Mesodermal cell (in vitro differentiated cells): ENCODE measurements around the gene PHACTR1.

ENCODE experiments used
- H3K27ac ChIP-seq: 2 replicates; pipeline ENCODE4 v1.7.0; 2013; ENCODE audit warnings: mild to moderate bottlenecking, low read depth, low read length, moderate library complexity; ENCODE audit not compliant: severe bottlenecking
- H3K36me3 ChIP-seq: 2 replicates; pipeline ENCODE4 v1.7.1; 2013; ENCODE audit warnings: mild to moderate bottlenecking, low read length, moderate library complexity; ENCODE audit not compliant: control insufficient read depth, insufficient read depth
- H3K4me1 ChIP-seq: one replicate; pipeline ENCODE4 v1.7.1; 2013; ENCODE audit warnings: mild to moderate bottlenecking, low read length; ENCODE audit not compliant: insufficient read depth, control insufficient read depth, poor library complexity, severe bottlenecking
- H3K4me3 ChIP-seq: 2 replicates; pipeline ENCODE4 v1.7.0; 2013; ENCODE audit warnings: low read length, control low read depth, mild to moderate bottlenecking; ENCODE audit not compliant: insufficient read depth, poor library complexity, severe bottlenecking; ENCODE audit errors: extremely low read depth
- H3K9me3 ChIP-seq: 2 replicates; pipeline ENCODE4 v1.7.1; 2013; ENCODE audit warnings: mild to moderate bottlenecking, low read length, moderate library complexity; ENCODE audit not compliant: control insufficient read depth
- WGBS, 2 experiments: methylation state at CpG; one replicate each; pipeline ENCODE4 v1.1.5; 2013; ENCODE audit warnings: missing lambda C conversion rate in 2 of 2; ENCODE audit not compliant: insufficient coverage in 2 of 2; 5-methylcytosine and 5-hydroxymethylcytosine counted together

PHACTR1 gene

DNA sequence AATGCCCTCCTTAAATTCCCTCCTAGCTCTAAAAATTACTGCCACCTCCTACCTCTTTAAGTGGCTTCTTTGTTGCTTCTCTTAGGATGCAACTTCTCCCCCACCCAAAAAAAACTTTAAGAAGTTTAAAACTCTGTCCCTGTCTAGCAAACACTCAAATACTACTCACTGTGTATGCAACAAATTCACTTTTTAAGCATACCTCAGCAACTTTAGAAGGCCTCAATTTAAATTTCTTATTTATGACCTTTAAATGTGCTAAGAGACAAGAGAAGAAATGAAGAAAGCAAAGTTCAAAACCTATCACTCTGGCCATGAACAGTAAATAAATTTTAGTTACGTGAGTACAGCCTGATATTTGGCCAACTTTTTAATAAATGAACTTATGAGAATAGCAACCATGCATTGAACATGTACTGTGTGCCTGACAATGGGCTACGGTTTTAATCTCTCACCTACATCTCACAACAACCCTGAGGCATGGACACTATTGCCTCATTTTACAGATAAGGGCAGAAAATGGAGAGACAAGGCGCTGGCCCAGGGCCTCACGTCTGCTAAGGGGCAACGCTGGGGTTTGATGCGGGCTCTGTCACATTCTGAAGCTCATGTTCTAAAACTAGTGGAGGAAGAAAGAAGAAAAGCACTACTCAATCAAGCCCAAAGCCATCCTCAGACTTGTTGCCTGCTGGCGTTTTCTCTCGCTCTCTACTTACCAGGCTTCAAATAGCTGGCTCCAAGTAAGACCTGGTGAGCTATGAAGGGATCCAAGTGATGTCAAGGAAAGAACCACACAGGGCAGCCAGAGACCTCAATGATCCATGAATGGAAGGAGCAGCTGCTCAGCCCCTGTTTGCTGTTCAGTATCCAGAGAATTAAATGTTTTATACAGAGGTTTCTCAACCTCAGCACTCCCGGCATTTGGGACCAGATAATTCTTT, 512.0 kb downstream of the PHACTR1 start:
- WGBS, 2 experiments, result 89 to 98% methylated on average over 6 to 9 of the region's 9 CpGs
- H3K9me3 ChIP-seq, result no peaks in the 10 kb centered on the region
- no peak overlapping the region for H3K4me3 ChIP-seq
- no peaks in the 10 kb centered on the region for H3K36me3 ChIP-seq
- H3K4me1 ChIP-seq, result no peaks in the 10 kb centered on the region
- no peak overlapping the region for H3K27ac ChIP-seq

GRCh38 chr6:13229205-13230085, 512.9 kb downstream of the PHACTR1 start:
- Histone ChIP-seq H3K36me3 (no peaks in the 10 kb centered on the region), H3K4me3 (no peak overlapping the region), H3K27ac (no peak overlapping the region), H3K9me3 (no peaks in the 10 kb centered on the region), H3K4me1 (no peaks in the 10 kb centered on the region)
- 80 to 85% methylated on average over 8 of the region's 9 CpGs for WGBS, 2 experiments

DNA sequence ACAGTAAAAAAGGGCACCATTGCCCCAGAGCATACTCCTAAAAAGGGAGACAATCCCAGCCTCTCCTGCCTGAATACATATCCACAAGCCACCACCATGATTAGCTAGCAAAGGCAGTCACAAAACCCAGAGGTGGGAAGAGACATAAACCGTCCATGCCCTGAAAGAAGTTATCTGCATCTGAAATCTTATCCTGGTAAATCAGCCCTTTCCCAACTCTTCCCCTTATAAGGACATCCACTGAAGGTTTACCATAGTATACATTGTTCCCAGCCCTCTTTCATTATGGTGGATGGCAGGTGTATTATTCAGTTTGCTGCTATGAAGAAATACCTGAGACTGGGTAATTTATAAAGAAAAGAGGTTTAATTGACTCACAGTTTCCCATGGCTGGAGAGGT, 516.5 kb downstream of the PHACTR1 start:
- no CpG with 5 or more reads among the region's 1 CpG for WGBS, 2 experiments
- Histone ChIP-seq H3K9me3 (no peaks in the 10 kb centered on the region), H3K4me3 (no peak overlapping the region), H3K36me3 (no peaks in the 10 kb centered on the region), H3K4me1 (no peaks in the 10 kb centered on the region), H3K27ac (no peak overlapping the region)

- 86 to 100% methylated on average over 1 of the region's 1 CpG for WGBS, 2 experiments
- H3K27ac ChIP-seq, result no peak overlapping the region
- no peaks in the 10 kb centered on the region for H3K36me3 ChIP-seq
- H3K9me3 ChIP-seq, result no peaks in the 10 kb centered on the region
- no peak overlapping the region for H3K4me3 ChIP-seq
- H3K4me1 ChIP-seq, result no peaks in the 10 kb centered on the region
Observed at GRCh38 chr6:13234130-13234529, 517.6 kb downstream of the PHACTR1 start.

GRCh38 chr6:13235339-13235738, 518.8 kb downstream of the PHACTR1 start:
- no peak overlapping the region for H3K27ac ChIP-seq
- H3K4me3 ChIP-seq, result no peak overlapping the region
- no peaks in the 10 kb centered on the region for H3K4me1 ChIP-seq
- H3K36me3 ChIP-seq, result no peaks in the 10 kb centered on the region
- H3K9me3 ChIP-seq, result no peaks in the 10 kb centered on the region
- WGBS, 2 experiments, result 92% methylated on average over 2 of the region's 2 CpGs; no CpG with 5 or more reads in 1 of the 2 experiments

GRCh38 chr6:13237318-13237717, 520.8 kb downstream of the PHACTR1 start:
- 60 to 100% methylated on average over 1 to 3 of the region's 3 CpGs for WGBS, 2 experiments
- no peak overlapping the region for H3K4me3 ChIP-seq
- H3K9me3 ChIP-seq, result peaks cover 4% of the 10 kb centered on the region
- H3K27ac ChIP-seq, result no peak overlapping the region
- H3K4me1 ChIP-seq, result no peaks in the 10 kb centered on the region
- H3K36me3 ChIP-seq, result no peaks in the 10 kb centered on the region

- Histone ChIP-seq H3K27ac (no peak overlapping the region), H3K9me3 (peaks cover 4% of the 10 kb centered on the region), H3K4me1 (no peaks in the 10 kb centered on the region), H3K4me3 (no peak overlapping the region), H3K36me3 (no peaks in the 10 kb centered on the region)
- 71 to 83% methylated on average over 1 to 3 of the region's 6 CpGs for WGBS, 2 experiments
Observed at GRCh38 chr6:13238017-13238416, 521.5 kb downstream of the PHACTR1 start.

DNA sequence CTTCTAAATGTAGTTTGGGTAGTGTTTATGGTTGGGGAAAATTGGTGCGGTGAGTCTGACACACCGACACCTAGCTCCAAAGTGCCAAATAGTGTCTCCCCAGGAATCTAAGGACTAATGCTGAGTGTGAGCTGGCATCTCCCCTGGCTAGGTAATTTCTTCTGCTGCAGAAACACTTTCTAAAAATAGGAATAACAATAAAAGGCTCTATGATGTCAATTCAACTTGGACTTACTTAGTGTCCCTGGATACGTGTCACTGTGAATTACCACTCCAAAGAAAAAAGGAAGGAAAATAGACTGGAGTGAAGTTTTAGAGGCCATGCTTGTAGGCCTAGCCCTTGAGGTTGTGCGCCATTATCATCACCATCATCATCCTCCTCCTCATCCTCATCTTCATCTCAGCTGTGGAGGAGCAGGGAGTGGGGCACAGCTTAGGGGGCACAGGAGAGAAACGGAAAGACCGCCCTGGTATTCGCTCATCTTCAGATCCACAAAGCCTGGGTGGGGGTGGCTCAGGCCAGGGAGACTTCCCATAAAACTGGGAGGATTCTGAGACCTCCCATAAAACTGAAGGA, 522.2 kb downstream of the PHACTR1 start:
- Histone ChIP-seq H3K4me3 (no peak overlapping the region), H3K9me3 (peaks cover 4% of the 10 kb centered on the region), H3K27ac (no peak overlapping the region), H3K4me1 (no peaks in the 10 kb centered on the region), H3K36me3 (no peaks in the 10 kb centered on the region)
- WGBS, 2 experiments, result 94% methylated on average over 3 of the region's 7 CpGs; no CpG with 5 or more reads in 1 of the 2 experiments

- H3K4me3 ChIP-seq, result no peak overlapping the region
- peaks cover 4% of the 10 kb centered on the region for H3K9me3 ChIP-seq
- 94 to 96% methylated on average over 7 of the region's 9 CpGs for WGBS, 2 experiments
- H3K27ac ChIP-seq, result no peak overlapping the region
- H3K4me1 ChIP-seq, result no peaks in the 10 kb centered on the region
- no peaks in the 10 kb centered on the region for H3K36me3 ChIP-seq
Observed at GRCh38 chr6:13239530-13240455, 523.2 kb downstream of the PHACTR1 start.

DNA sequence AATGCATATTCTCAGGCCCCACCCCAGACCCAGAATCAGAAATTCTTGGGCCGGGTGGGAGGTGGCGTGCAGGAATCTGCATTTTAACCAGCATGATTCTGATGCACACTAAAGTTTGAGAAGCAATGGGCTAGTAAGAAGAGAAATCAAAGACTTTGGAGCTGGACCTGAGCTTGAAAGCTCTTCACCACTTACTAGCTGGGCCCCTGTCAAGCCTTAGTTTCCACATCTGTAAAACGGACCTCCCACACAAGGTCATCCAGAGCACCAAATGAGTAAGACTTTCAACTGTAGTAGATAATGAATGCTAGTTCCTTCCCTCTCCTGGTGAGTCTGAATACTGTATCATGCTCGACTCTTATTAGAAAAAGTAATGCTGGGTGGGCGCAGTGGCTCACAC, 524.8 kb downstream of the PHACTR1 start:
- 80 to 100% methylated on average over 1 to 2 of the region's 5 CpGs for WGBS, 2 experiments
- no peaks in the 10 kb centered on the region for H3K36me3 ChIP-seq

More for the DNA sequence above, 524.8 kb downstream of the PHACTR1 start:
- H3K9me3 ChIP-seq, result peaks cover 4% of the 10 kb centered on the region
- no peak overlapping the region for H3K4me3 ChIP-seq
- H3K27ac ChIP-seq, result no peak overlapping the region
- H3K4me1 ChIP-seq, result no peaks in the 10 kb centered on the region
